Measurements from ENCODE around the gene CLDN15. TPM values are rescaled to one million over a fixed set of nuclear protein-coding genes. Genes with fewer than 3 reads are reported as not detected.
A peak's percentile ranks its signal among the peaks of the same experiment; 100 is the strongest.

CLDN15 gene
- total RNA-seq, 1 experiment from 2014 or later = 6.5 TPM

DNA sequence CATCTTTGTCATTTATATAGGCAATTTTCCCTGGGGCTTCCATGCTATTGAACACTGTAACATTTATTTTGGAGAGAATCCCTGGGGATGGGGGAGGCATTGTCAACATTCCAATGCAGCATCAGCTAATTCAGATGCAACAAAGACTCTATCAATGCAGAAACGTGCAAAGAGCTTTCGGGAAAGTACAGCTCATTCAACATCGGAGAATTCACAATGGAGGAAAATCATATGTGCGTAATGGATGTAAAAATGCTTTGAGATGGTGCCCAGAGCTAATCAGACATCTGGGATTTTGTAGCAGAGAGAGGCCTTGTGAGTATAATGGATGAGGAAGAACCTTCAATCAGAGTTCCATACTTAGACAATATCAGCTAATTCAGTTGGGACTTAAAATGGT, 35.6 kb upstream of the CLDN15 start:
- ChIA-PET CTCF (interaction anchor here (0.6 to 2.4 kb wide), 9 partner anchors 9 to 322 kb away, joined by 3 to 21 read pairs (median 5); partner anchors contain the start of gene FIS1), POLR2A (no interaction called here)
- Mint-ChIP-seq H3K27ac (peak overlapping the region; percentile 58), H3K4me1 (peaks cover 13% of the 10 kb centered on the region), H3K36me3 (no peaks in the 10 kb centered on the region), H3K27me3 (ENCODE audit: low read depth) (no peaks in the 10 kb centered on the region), H3K4me3 (no peak overlapping the region; the same call in 1 of the 2 replicates), H3K9me3 (no peaks in the 10 kb centered on the region)
- no peak; the same call in 1 of the 2 replicates for ATAC-seq
- no peak for DNase-seq (ENCODE audit: low spot score)
- no peak for TF ChIP-seq ZNF263 (CRISPR knock-in tag; IDR thresholded peaks at IDR 0.05; ENCODE audit: low read depth)
- TF ChIP-seq NFE2L1 (CRISPR knock-in tag; IDR thresholded peaks at IDR 0.05) = no peak
- TF ChIP-seq, protein P1, sequence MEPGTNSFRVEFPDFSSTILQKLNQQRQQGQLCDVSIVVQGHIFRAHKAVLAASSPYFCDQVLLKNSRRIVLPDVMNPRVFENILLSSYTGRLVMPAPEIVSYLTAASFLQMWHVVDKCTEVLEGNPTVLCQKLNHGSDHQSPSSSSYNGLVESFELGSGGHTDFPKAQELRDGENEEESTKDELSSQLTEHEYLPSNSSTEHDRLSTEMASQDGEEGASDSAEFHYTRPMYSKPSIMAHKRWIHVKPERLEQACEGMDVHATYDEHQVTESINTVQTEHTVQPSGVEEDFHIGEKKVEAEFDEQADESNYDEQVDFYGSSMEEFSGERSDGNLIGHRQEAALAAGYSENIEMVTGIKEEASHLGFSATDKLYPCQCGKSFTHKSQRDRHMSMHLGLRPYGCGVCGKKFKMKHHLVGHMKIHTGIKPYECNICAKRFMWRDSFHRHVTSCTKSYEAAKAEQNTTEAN (CRISPR knock-in tag; IDR thresholded peaks at IDR 0.05) = no peak
- TF ChIP-seq CREB1 (CRISPR knock-in tag; IDR thresholded peaks at IDR 0.05) = no peak
- TF ChIP-seq, protein P2, sequence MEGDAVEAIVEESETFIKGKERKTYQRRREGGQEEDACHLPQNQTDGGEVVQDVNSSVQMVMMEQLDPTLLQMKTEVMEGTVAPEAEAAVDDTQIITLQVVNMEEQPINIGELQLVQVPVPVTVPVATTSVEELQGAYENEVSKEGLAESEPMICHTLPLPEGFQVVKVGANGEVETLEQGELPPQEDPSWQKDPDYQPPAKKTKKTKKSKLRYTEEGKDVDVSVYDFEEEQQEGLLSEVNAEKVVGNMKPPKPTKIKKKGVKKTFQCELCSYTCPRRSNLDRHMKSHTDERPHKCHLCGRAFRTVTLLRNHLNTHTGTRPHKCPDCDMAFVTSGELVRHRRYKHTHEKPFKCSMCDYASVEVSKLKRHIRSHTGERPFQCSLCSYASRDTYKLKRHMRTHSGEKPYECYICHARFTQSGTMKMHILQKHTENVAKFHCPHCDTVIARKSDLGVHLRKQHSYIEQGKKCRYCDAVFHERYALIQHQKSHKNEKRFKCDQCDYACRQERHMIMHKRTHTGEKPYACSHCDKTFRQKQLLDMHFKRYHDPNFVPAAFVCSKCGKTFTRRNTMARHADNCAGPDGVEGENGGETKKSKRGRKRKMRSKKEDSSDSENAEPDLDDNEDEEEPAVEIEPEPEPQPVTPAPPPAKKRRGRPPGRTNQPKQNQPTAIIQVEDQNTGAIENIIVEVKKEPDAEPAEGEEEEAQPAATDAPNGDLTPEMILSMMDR (IDR thresholded peaks at IDR 0.05) = no peak
- no peak for TF ChIP-seq JUN (CRISPR knock-in tag; IDR thresholded peaks at IDR 0.05)
- TF ChIP-seq, protein P3, sequence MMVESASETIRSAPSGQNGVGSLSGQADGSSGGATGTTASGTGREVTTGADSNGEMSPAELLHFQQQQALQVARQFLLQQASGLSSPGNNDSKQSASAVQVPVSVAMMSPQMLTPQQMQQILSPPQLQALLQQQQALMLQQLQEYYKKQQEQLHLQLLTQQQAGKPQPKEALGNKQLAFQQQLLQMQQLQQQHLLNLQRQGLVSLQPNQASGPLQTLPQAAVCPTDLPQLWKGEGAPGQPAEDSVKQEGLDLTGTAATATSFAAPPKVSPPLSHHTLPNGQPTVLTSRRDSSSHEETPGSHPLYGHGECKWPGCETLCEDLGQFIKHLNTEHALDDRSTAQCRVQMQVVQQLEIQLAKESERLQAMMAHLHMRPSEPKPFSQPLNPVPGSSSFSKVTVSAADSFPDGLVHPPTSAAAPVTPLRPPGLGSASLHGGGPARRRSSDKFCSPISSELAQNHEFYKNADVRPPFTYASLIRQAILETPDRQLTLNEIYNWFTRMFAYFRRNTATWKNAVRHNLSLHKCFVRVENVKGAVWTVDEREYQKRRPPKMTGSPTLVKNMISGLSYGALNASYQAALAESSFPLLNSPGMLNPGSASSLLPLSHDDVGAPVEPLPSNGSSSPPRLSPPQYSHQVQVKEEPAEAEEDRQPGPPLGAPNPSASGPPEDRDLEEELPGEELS (CRISPR knock-in tag; IDR thresholded peaks at IDR 0.05) = no peak
- TF ChIP-seq ZBTB21 (CRISPR knock-in tag; IDR thresholded peaks at IDR 0.05; ENCODE audit: borderline replicate concordance) = no peak
- no peak for TF ChIP-seq GRHL2 (CRISPR knock-in tag; IDR thresholded peaks at IDR 0.05; ENCODE audit: insufficient replicate concordance, severe bottlenecking)
- TF ChIP-seq NFATC4 (CRISPR knock-in tag; IDR thresholded peaks at IDR 0.05) = no peak
- no peak for TF ChIP-seq ELF4 (CRISPR knock-in tag; IDR thresholded peaks at IDR 0.05; ENCODE audit: low read depth)

DNA sequence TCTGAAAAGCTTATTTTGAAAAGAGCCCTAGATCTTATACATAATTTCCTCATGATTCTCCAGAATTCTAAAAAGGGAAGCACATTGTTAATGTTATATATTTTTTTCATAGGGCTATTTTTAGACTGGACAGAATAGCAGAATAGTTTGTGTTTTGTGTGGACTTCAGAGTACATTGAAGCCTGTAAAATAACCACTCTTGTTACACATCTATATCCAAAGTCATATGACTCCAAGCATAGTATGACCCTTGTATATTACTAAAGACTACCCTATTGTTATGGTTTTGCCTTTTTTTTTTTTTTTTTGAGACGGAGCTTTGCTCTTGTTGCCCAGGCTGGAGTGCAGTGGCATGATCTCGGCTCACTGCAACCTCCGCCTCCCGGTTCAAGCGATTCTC, 33.4 kb upstream of the CLDN15 start:
- Mint-ChIP-seq H3K9me3 (no peaks in the 10 kb centered on the region), H3K36me3 (no peaks in the 10 kb centered on the region), H3K4me3 (no peak overlapping the region), H3K27me3 (ENCODE audit: low read depth) (no peaks in the 10 kb centered on the region), H3K27ac (no peak overlapping the region), H3K4me1 (peaks cover 13% of the 10 kb centered on the region)
- no peak for ATAC-seq
- CTCF ChIA-PET = interaction anchor here (0.5 to 1.1 kb wide), 3 partner anchors 12 to 35 kb away, joined by 3 to 4 read pairs (median 4); no protein-coding TSS in a partner anchor
- POLR2A ChIA-PET = interaction anchor here (0.6 kb wide), 1 partner anchor 92 kb away, joined by 4 read pairs; no protein-coding TSS in a partner anchor
- DNase-seq (ENCODE audit: low spot score) = no peak
- no peak for TF ChIP-seq SP1 (CRISPR knock-in tag; conservative IDR thresholded peaks at IDR 0.05)
- TF ChIP-seq ZNF138 (CRISPR knock-in tag; conservative IDR thresholded peaks at IDR 0.05) = no peak
- TF ChIP-seq NFYB (CRISPR knock-in tag; conservative IDR thresholded peaks at IDR 0.05; ENCODE audit: low read depth) = no peak
- TF ChIP-seq TEAD1 (CRISPR knock-in tag; IDR thresholded peaks at IDR 0.05) = no peak
- no peak for TF ChIP-seq RELA (CRISPR knock-in tag; IDR thresholded peaks at IDR 0.05; ENCODE audit: borderline replicate concordance)
- TF ChIP-seq SMAD3 (CRISPR knock-in tag; IDR thresholded peaks at IDR 0.05; ENCODE audit: borderline replicate concordance) = no peak
- TF ChIP-seq MYBL2 (CRISPR knock-in tag; IDR thresholded peaks at IDR 0.05) = no peak
- no peak for TF ChIP-seq CREM (CRISPR knock-in tag; IDR thresholded peaks at IDR 0.05)
- TF ChIP-seq, protein P4, sequence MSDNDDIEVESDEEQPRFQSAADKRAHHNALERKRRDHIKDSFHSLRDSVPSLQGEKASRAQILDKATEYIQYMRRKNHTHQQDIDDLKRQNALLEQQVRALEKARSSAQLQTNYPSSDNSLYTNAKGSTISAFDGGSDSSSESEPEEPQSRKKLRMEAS (CRISPR knock-in tag; IDR thresholded peaks at IDR 0.05) = no peak
- TF ChIP-seq TCF7 (CRISPR knock-in tag; IDR thresholded peaks at IDR 0.05; ENCODE audit: low read depth) = no peak
- TF ChIP-seq ZNF219 (CRISPR knock-in tag; IDR thresholded peaks at IDR 0.05; ENCODE audit: borderline replicate concordance) = no peak
- TF ChIP-seq, protein P5, sequence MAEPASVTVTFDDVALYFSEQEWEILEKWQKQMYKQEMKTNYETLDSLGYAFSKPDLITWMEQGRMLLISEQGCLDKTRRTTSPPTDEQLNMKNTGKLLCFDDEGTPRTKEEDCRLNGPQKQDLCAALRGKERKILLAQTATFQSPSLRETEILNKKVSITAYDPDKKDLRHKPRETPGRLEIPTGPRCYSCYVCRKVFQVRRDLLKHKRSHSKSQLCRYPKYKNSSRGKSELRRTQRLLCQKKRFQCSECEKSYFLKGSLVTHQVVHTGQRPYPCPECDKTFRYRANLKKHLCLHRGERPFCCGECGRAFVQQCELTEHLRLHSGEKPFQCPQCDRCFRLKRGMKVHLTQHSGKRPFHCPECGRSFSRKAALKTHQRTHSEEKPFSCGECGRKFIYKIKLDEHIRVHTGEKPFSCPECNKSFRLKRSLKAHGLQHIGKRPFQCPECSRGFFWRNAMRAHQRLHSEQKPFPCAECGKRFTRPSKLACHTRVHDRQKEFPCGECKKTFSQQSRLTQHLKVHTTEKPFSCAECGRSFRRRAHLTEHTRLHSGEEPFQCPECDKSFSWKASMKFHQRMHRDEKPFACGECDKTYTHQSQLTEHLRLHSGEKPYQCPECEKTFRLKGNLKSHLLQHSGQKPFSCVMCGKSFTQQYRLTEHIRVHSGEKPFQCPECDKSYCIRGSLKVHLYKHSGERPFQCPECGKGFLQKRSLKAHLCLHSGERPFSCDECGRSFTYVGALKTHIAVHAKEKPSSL (CRISPR knock-in tag; conservative IDR thresholded peaks at IDR 0.05) = no peak
- TF ChIP-seq, protein P6, sequence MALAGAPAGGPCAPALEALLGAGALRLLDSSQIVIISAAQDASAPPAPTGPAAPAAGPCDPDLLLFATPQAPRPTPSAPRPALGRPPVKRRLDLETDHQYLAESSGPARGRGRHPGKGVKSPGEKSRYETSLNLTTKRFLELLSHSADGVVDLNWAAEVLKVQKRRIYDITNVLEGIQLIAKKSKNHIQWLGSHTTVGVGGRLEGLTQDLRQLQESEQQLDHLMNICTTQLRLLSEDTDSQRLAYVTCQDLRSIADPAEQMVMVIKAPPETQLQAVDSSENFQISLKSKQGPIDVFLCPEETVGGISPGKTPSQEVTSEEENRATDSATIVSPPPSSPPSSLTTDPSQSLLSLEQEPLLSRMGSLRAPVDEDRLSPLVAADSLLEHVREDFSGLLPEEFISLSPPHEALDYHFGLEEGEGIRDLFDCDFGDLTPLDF (CRISPR knock-in tag; IDR thresholded peaks at IDR 0.05) = no peak
- TF ChIP-seq, protein P7, sequence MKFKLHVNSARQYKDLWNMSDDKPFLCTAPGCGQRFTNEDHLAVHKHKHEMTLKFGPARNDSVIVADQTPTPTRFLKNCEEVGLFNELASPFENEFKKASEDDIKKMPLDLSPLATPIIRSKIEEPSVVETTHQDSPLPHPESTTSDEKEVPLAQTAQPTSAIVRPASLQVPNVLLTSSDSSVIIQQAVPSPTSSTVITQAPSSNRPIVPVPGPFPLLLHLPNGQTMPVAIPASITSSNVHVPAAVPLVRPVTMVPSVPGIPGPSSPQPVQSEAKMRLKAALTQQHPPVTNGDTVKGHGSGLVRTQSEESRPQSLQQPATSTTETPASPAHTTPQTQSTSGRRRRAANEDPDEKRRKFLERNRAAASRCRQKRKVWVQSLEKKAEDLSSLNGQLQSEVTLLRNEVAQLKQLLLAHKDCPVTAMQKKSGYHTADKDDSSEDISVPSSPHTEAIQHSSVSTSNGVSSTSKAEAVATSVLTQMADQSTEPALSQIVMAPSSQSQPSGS (CRISPR knock-in tag; IDR thresholded peaks at IDR 0.05; ENCODE audit: borderline replicate concordance, low read depth) = no peak
- no peak for TF ChIP-seq KAT7 (CRISPR knock-in tag; IDR thresholded peaks at IDR 0.05; ENCODE audit: borderline replicate concordance)
- no peak for TF ChIP-seq OVOL2 (CRISPR knock-in tag; IDR thresholded peaks at IDR 0.05; ENCODE audit: borderline replicate concordance)

Data from WTC11 (cell line).